OCI-LY7 (cell line): ENCODE results near the gene SCAP. TPM values are rescaled to one million over a fixed set of nuclear protein-coding genes. Genes with fewer than 3 reads are reported as not detected.

Experiments
- BruUV-seq: library from RNA; stranded (reverse); fragments of 400-500 nt; replicated peaks from 2 replicates; lab custom pipeline; 2021; lab: Mats Ljungman, UMichigan
- CTCF ChIA-PET: fragments of 300-600 bp; sonication (Branson Sonifier 250); formaldehyde crosslinking; loops from one replicate; lab custom pipeline; 2022; ENCODE audit warnings: antibody characterized with exemption; ENCODE audit not compliant: unreplicated experiment; lab: Charles Lee
- POLR2A ChIA-PET: fragments of 300-600 bp; sonication (Branson Sonifier 250); formaldehyde crosslinking; loops from one replicate; lab custom pipeline; 2022; ENCODE audit warnings: antibody characterized with exemption; lab: Charles Lee
- DNase-seq: peaks from one replicate; pipeline ENCODE4 v3.0.0-alpha.2; 2015; ENCODE audit warnings: low spot score
- H2AFZ ChIP-seq: fragments of 200-600 bp; sonication (generic), shearing (Covaris generic); 2 replicates; pipeline ENCODE4 v1.6.1; 2014; ENCODE audit warnings: mild to moderate bottlenecking, antibody characterized with exemption, low read length, moderate library complexity
- H3K27ac ChIP-seq: fragments of 200-600 bp; sonication (generic); 2 replicates; pipeline ENCODE4 v1.5.1; 2014; ENCODE audit warnings: mixed run types, low read depth, mild to moderate bottlenecking, moderate library complexity, low read length, inconsistent platforms; ENCODE audit not compliant: poor library complexity, severe bottlenecking
- H3K36me3 ChIP-seq: fragments of 200-600 bp; sonication (generic); 2 replicates; pipeline ENCODE4 v1.6.1; 2014; ENCODE audit warnings: mild to moderate bottlenecking, antibody characterized with exemption, low read length, moderate library complexity, mixed read lengths; ENCODE audit not compliant: insufficient read depth
- H3K4me1 ChIP-seq: fragments of 200-600 bp; sonication (generic); 2 replicates; pipeline ENCODE4 v1.5.1; 2014; ENCODE audit warnings: mild to moderate bottlenecking, low read length; ENCODE audit not compliant: insufficient read depth, poor library complexity, severe bottlenecking
- H3K4me2 ChIP-seq: fragments of 200-600 bp; sonication (generic); 2 replicates; pipeline ENCODE4 v1.6.1; 2014; ENCODE audit warnings: mild to moderate bottlenecking, low read length
- H3K4me3 ChIP-seq: fragments of 200-600 bp; sonication (generic); 2 replicates; pipeline ENCODE4 v1.5.1; 2014; ENCODE audit warnings: mild to moderate bottlenecking, low read depth, low read length; ENCODE audit not compliant: poor library complexity, severe bottlenecking
- H3K79me2 ChIP-seq: fragments of 200-600 bp; sonication (generic); 2 replicates; pipeline ENCODE4 v1.6.1; 2016; ENCODE audit warnings: low read depth, mild to moderate bottlenecking, low read length, moderate library complexity, mixed read lengths; ENCODE audit not compliant: insufficient read depth
- H3K9me2 ChIP-seq: fragments of 200-600 bp; sonication (generic); 2 replicates; pipeline ENCODE4 v1.6.1; 2016; ENCODE audit warnings: mild to moderate bottlenecking, low read length, mixed read lengths; ENCODE audit not compliant: insufficient read depth
- H3K9me3 ChIP-seq: fragments of 200-600 bp; sonication (generic); 2 replicates; pipeline ENCODE4 v1.6.1; 2014; ENCODE audit warnings: mild to moderate bottlenecking, mixed run types, low read length, mixed read lengths
- H4K20me1 ChIP-seq: fragments of 200-600 bp; sonication (generic); 2 replicates; pipeline ENCODE4 v1.6.1; 2014; ENCODE audit warnings: mild to moderate bottlenecking, antibody characterized with exemption, low read length, moderate library complexity, mixed read lengths; ENCODE audit not compliant: insufficient read depth
- CTCF ChIP-seq: fragments of 200-600 bp; sonication (generic); conservative IDR thresholded peaks from 2 replicates; pipeline ENCODE4 v1.5.1; 2014; ENCODE audit warnings: mild to moderate bottlenecking, antibody characterized with exemption, low read length, moderate library complexity, mixed read lengths
- EZH2phosphoT487 ChIP-seq: fragments of 200-600 bp; sonication (generic); IDR thresholded peaks from 2 replicates; pipeline ENCODE4 v1.6.1; 2018; ENCODE audit warnings: low read depth, borderline replicate concordance, mild to moderate bottlenecking, mixed run types, antibody characterized with exemption, low read length, moderate library complexity, mixed read lengths
- intact Hi-C: fragments of 100-400 bp; cut with micrococcal nuclease; formaldehyde crosslinking; loops from one replicate; pipeline ENCODE4 v1.10.0; 2022; ENCODE audit not compliant: unreplicated experiment
- small RNA-seq: library from RNA; depleted of rRNA; stranded (forward); fragments of <200 nt; gene quantifications from one replicate; pipeline ENCODE3, GENCODE V24; 2014
- total RNA-seq, 2 experiments: library from RNA; depleted of rRNA in 1 of 2; stranded (reverse); fragments of >200 nt in 1 of 2; shearing (Covaris generic) in 1 of 2; gene quantifications; 2 replicates each; pipeline ENCODE4 v1.2.3, GENCODE V29; 2014 to 2022

SCAP gene
- total RNA-seq, 2 experiments from 2014 or later: 63.7 to 70.5 TPM

DNA sequence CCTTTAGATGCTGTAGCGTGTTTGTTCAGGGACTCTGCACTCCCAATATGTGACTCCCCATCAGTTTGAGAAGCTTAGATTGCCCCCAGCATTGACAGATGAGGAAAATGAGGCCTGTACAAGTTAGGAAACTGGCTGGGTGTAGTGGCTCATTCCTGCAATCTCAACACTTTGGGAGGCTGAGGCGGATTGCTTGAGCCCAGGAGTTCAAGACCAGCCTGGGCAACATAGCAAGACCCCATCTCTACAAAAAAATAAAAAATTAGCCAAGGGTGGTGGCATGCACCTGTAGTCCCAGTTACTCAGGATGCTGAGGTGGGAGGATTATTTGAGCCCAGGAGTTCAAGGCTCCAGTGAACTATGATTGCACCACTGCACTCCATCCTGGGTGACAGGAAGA, 108.9 kb downstream of the SCAP start:
- Histone ChIP-seq H3K9me3 (no peaks in the 10 kb centered on the region), H2AFZ (no peak overlapping the region), H3K4me2 (no peak overlapping the region), H4K20me1 (no peaks in the 10 kb centered on the region), H3K36me3 (no peaks in the 10 kb centered on the region), H3K9me2 (no peaks in the 10 kb centered on the region), H3K27ac (no peak overlapping the region), H3K79me2 (no peaks in the 10 kb centered on the region), H3K4me1 (peaks cover 7% of the 10 kb centered on the region), H3K4me3 (no peak overlapping the region)
- ChIA-PET CTCF (no interaction called here), POLR2A (no interaction called here)
- TF ChIP-seq CTCF (no peak), EZH2phosphoT487 (no peak)
- intact Hi-C loops: loop anchor here (5.0 to 10.0 kb wide), 2 partner anchors 122 to 445 kb away; no protein-coding TSS in a partner anchor
- BruUV-seq: no TSS peak
- no peak for DNase-seq

DNA sequence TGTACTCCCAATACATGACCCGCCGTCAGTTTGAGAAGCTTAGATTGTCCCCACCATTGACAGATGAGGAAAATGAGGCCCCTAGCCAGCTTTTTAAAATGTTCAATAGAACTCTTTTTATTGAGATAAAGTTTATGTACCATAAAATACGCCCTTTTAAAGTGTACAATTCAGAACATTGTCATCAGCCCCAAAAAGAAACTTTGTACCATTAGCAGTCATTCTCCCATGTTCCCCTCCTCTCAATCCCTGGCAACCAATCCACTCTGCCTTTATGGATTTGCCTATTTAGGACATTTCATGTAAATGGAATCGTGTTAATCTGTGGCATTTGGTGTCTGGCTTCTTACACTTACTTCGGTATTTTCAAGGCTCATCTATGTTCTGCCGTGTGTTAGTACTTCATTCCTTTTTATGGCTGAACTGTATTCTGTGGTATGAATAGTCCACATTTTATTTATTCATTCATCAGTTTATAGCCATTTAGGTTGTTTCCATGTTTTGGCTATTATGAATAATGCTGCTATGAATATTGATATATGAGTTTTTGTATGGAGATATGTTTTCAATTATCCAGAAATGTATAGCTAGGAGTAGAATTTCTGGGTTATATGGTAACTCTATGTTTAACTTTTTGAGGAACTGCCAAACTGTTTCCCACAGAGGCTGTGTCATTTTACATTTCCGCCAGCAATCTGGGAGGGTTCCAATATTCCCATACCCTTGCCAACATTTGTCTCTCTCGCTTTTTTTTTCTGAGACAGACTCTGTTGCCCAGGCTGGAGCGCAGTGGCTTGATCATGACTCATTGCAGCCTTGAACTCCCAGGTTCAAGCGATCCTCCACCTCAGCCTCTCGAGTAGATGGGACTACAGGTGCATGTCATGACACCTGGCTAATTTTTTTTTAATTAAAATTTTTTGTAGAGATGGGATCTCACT, 110.3 kb downstream of the SCAP start:
- ChIA-PET POLR2A (interaction anchor here (1.4 kb wide), 1 partner anchor 13 kb away, joined by 3 read pairs; no protein-coding TSS in a partner anchor), CTCF (no interaction called here)
- DNase-seq: no peak

More for the DNA sequence above, 110.3 kb downstream of the SCAP start:
- H3K36me3 ChIP-seq: no peaks in the 10 kb centered on the region
- H3K79me2 ChIP-seq: no peaks in the 10 kb centered on the region
- no peaks in the 10 kb centered on the region for H3K9me3 ChIP-seq
- H2AFZ ChIP-seq: no peak overlapping the region
- no peak for TF ChIP-seq EZH2phosphoT487
- TF ChIP-seq CTCF: no peak
- no peaks in the 10 kb centered on the region for H4K20me1 ChIP-seq
- H3K4me2 ChIP-seq: no peak overlapping the region
- no peak overlapping the region for H3K4me3 ChIP-seq
- peaks cover 7% of the 10 kb centered on the region for H3K4me1 ChIP-seq
- intact Hi-C loops: loop anchor here (5.0 to 10.0 kb wide), 2 partner anchors 121 to 443 kb away; no protein-coding TSS in a partner anchor
- H3K27ac ChIP-seq: no peak overlapping the region
- no peaks in the 10 kb centered on the region for H3K9me2 ChIP-seq
- BruUV-seq: no TSS peak

Small RNA genes lying within 50 kb of the gene (small RNA-seq; reads per million reads assigned to genes)
- gene AC099778.2: not detected

Other genes starting within 250 kb of the SCAP start
- gene KIF9, start 193.1 kb downstream of the SCAP start, total RNA-seq (2014; rRNA removed; shearing (Covaris generic)): 4.7 and 11.7 TPM in 2 replicates
- gene KIF9, start 193.1 kb downstream of the SCAP start, total RNA-seq (2022): 10.1 and 11.0 TPM in 2 replicates
- 11.8 and 13.1 TPM in 2 replicates for gene KLHL18, start 193.0 kb downstream of the SCAP start, total RNA-seq (2014; rRNA removed; shearing (Covaris generic))
- gene KLHL18, start 193.0 kb downstream of the SCAP start, total RNA-seq (2022): 28.6 and 35.2 TPM in 2 replicates
- gene PTPN23, start 94.9 kb downstream of the SCAP start, total RNA-seq (2014; rRNA removed; shearing (Covaris generic)): 13.6 and 15.5 TPM in 2 replicates
- 40.0 and 41.1 TPM in 2 replicates for gene PTPN23, start 94.9 kb downstream of the SCAP start, total RNA-seq (2022)
- gene ELP6, start 37.8 kb upstream of the SCAP start, total RNA-seq (2014; rRNA removed; shearing (Covaris generic)): 79.3 and 91.5 TPM in 2 replicates
- gene ELP6, start 37.8 kb upstream of the SCAP start, total RNA-seq (2022): 84.6 and 92.5 TPM in 2 replicates
- gene CSPG5, start 102.9 kb upstream of the SCAP start, total RNA-seq (2014; rRNA removed; shearing (Covaris generic)): 0.41 and 0.66 TPM in 2 replicates
- 0.13 and 0.22 TPM in 2 replicates for gene CSPG5, start 102.9 kb upstream of the SCAP start, total RNA-seq (2022)